ENCODE data around the gene CRELD2. TPM values are rescaled to one million over a fixed set of nuclear protein-coding genes. Genes with fewer than 3 reads are reported as not detected.

CRELD2 gene
- total RNA-seq, 1 donor from 2014 or later = 54.9 TPM

DNA sequence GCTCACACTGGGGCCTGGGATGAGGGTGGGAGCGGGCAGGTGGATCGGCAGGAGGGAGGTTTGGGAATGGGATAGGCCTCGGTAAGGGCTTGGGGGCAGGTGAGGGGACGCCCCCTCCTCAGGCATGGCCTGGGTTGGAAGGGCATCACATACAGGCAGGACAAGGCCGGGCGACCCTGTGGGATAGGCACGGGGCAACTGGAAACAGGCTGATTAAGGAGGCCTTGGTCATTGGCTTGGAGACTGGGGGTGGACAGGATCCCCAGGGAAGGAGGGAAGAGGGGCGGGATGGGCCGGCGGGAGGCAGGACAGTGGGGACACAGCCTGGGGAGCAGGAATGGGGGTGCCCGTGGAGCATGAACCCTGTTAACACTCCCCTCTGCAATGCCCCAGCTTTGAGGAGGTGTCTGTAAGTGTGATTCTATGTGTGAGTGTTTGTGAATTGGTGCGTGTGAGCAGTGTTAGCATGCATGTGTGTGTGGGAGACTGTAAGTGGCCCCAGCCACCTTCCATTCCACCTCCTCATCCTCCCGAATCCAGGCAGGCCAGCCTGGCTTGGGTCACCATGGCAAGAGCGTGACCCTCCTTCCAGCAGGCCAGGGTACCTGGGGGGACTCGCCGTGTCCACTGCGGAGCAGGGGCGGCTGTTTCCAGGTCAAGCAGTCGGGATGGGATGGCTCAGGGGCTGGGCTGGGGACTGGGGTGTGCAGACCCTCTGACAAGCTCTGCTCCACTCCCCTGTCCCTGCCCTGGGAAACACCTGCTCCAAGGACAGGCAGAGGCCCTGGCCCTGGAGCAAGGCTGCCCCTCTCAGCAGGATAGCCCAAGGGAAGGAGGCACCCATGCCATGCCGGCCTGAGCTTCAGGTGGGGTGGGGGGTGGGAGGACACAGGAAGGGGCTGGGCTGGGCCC lies 38.7 kb downstream of the CRELD2 start:
- H3K4me1 Mint-ChIP-seq (ENCODE audit: unreplicated experiment) = peaks cover 12% of the 10 kb centered on the region
- no peak overlapping the region for H3K4me3 Mint-ChIP-seq (ENCODE audit: unreplicated experiment)
- H3K36me3 Mint-ChIP-seq (ENCODE audit: unreplicated experiment) = no peaks in the 10 kb centered on the region
- H3K27me3 Mint-ChIP-seq (ENCODE audit: unreplicated experiment) = no peaks in the 10 kb centered on the region
- TF ChIP-seq, protein P1, sequence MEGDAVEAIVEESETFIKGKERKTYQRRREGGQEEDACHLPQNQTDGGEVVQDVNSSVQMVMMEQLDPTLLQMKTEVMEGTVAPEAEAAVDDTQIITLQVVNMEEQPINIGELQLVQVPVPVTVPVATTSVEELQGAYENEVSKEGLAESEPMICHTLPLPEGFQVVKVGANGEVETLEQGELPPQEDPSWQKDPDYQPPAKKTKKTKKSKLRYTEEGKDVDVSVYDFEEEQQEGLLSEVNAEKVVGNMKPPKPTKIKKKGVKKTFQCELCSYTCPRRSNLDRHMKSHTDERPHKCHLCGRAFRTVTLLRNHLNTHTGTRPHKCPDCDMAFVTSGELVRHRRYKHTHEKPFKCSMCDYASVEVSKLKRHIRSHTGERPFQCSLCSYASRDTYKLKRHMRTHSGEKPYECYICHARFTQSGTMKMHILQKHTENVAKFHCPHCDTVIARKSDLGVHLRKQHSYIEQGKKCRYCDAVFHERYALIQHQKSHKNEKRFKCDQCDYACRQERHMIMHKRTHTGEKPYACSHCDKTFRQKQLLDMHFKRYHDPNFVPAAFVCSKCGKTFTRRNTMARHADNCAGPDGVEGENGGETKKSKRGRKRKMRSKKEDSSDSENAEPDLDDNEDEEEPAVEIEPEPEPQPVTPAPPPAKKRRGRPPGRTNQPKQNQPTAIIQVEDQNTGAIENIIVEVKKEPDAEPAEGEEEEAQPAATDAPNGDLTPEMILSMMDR (IDR thresholded peaks at IDR 0.05) = no peak
- no peaks in the 10 kb centered on the region for H3K9me3 Mint-ChIP-seq (ENCODE audit: unreplicated experiment)
- DNase-seq (ENCODE audit: extremely low spot score, unreplicated experiment) = no peak
- no peak overlapping the region for H3K27ac Mint-ChIP-seq (ENCODE audit: unreplicated experiment)

DNA sequence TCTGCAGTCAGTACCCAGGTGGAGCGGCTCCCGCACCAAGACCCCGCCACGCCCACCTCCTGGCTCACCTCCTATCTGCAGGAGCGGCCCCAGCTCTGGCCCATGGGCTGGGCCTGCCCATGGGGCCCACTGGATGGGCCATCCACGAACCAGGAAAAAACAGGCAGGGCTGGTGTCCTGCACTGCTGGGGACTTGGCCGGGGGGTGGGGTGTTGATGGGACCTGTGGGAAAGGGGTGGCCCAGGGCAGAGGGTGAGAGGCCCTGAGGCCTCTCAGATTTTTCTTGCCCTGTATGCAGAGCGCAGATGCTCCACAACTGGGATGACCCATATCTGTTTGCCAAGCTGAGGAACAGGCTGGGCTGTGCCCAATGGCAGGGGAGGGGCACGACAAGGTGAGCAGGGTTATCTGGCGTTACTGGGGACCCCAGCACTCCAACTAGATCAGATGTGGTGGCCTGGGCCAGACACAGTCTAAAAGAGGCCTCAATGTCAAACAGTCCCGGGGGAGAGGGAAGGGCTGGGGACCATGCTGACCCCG lies 39.5 kb downstream of the CRELD2 start:
- no peak for DNase-seq (ENCODE audit: extremely low spot score, unreplicated experiment)
- Mint-ChIP-seq H3K4me3 (ENCODE audit: unreplicated experiment) (no peak overlapping the region), H3K9me3 (ENCODE audit: unreplicated experiment) (no peaks in the 10 kb centered on the region), H3K27ac (ENCODE audit: unreplicated experiment) (no peak overlapping the region), H3K4me1 (ENCODE audit: unreplicated experiment) (peaks cover 8% of the 10 kb centered on the region), H3K27me3 (ENCODE audit: unreplicated experiment) (no peaks in the 10 kb centered on the region), H3K36me3 (ENCODE audit: unreplicated experiment) (no peaks in the 10 kb centered on the region)
- TF ChIP-seq, protein P1 (IDR thresholded peaks at IDR 0.05) = no peak

DNA sequence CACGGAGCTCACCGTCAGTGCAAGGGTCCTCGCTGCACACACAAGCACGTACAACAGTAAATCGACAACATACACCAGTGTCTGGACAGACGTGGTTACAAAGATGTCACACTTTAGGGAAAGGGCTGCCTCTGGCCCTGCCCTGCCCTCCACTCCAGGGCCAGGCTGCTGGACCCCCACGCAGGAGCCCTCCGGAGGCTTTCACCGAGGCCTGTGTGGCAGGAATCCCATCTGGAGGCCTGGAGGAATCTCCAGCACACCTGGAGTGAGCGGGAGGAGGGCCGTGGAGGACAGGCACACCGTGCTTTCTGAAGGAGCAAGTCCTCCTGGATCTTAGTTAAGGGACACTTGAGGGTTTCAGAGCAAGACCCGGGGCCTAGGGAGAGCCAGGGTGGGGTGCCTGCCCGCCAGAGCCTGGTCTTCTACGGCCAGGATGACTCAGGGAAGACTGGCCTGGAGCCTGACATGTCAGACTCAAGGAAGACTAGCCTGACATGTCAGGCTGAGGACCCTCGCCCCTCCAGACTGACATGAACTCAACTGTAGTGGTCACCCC lies 40.0 kb downstream of the CRELD2 start:
- Mint-ChIP-seq H3K27me3 (ENCODE audit: unreplicated experiment) (no peaks in the 10 kb centered on the region), H3K27ac (ENCODE audit: unreplicated experiment) (no peak overlapping the region), H3K36me3 (ENCODE audit: unreplicated experiment) (peaks cover under 1% of the 10 kb centered on the region), H3K4me3 (ENCODE audit: unreplicated experiment) (no peak overlapping the region), H3K9me3 (ENCODE audit: unreplicated experiment) (no peaks in the 10 kb centered on the region), H3K4me1 (ENCODE audit: unreplicated experiment) (peaks cover 12% of the 10 kb centered on the region)
- no peak for DNase-seq (ENCODE audit: extremely low spot score, unreplicated experiment)
- TF ChIP-seq, protein P1 (IDR thresholded peaks at IDR 0.05) = no peak

DNA sequence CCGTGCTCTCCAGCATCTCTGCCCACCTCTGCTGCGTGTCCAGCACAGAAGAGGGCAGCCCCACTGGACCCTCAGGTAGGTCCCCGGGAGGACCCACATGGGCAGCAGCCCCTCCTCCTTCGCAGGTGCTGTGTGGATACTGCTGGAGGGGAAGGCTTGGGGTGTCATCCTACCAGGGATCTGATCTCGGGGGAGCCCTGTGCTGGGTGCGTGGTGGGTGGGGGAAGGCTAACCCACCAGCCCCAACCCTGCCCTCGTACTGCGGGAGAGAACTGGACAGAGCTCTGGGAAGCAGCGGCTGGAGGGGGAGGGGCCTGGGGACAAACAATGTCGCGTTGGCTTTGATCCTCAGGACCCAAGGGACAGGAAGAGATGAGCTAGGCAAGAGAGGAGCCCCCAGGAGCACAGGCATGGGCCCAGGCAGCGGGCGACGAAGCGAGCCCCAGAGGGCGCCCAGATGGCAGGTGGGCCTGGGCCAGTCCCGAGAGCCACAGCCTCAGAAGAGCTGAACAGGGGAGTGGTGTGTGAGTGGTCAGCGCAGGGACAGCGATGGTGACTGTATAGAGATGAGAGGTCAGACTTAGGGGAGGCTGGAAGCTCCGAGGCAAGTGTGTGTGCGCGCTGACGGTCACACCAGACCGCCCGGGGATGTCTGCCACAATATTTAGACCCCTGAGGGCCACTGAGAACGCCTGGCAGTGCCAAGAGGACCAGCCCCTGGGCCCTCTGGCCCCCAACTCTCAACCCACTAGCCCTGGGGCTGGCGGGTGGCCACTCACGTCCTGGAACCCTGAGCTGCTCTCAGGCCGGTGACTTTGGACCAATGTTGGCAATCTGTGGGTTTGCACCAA lies 40.7 kb downstream of the CRELD2 start:
- Mint-ChIP-seq H3K4me1 (ENCODE audit: unreplicated experiment) (peaks cover 18% of the 10 kb centered on the region), H3K36me3 (ENCODE audit: unreplicated experiment) (peaks cover 7% of the 10 kb centered on the region), H3K9me3 (ENCODE audit: unreplicated experiment) (no peaks in the 10 kb centered on the region), H3K27ac (ENCODE audit: unreplicated experiment) (peak overlapping the region; percentile 10), H3K4me3 (ENCODE audit: unreplicated experiment) (peak overlapping the region; percentile 60), H3K27me3 (ENCODE audit: unreplicated experiment) (no peaks in the 10 kb centered on the region)
- TF ChIP-seq, protein P1 (IDR thresholded peaks at IDR 0.05) = no peak
- no peak for DNase-seq (ENCODE audit: extremely low spot score, unreplicated experiment)

All from osteocyte (in vitro differentiated cells).